Hepatocyte (in vitro differentiated cells): ENCODE data around the gene KIF25.

ENCODE experiments used
- CTCF ChIP-seq: fragments of 200-600 bp; sonication (generic); IDR thresholded peaks from 2 replicates; pipeline ENCODE4 v1.5.1; 2016; ENCODE audit warnings: antibody characterized with exemption, mild to moderate bottlenecking; ENCODE audit not compliant: poor library complexity
- EZH2 ChIP-seq: fragments of 200-600 bp; sonication (generic); IDR thresholded peaks from 2 replicates; pipeline ENCODE4 v1.6.1; 2016; ENCODE audit warnings: antibody characterized with exemption, mild to moderate bottlenecking, borderline replicate concordance
- EZH2phosphoT487 ChIP-seq: fragments of 200-600 bp; sonication (generic); IDR thresholded peaks from one replicate; pipeline ENCODE4 v1.6.1; 2018; ENCODE audit warnings: antibody characterized with exemption, mild to moderate bottlenecking, low read depth, moderate library complexity; ENCODE audit not compliant: unreplicated experiment, severe bottlenecking

DNA sequence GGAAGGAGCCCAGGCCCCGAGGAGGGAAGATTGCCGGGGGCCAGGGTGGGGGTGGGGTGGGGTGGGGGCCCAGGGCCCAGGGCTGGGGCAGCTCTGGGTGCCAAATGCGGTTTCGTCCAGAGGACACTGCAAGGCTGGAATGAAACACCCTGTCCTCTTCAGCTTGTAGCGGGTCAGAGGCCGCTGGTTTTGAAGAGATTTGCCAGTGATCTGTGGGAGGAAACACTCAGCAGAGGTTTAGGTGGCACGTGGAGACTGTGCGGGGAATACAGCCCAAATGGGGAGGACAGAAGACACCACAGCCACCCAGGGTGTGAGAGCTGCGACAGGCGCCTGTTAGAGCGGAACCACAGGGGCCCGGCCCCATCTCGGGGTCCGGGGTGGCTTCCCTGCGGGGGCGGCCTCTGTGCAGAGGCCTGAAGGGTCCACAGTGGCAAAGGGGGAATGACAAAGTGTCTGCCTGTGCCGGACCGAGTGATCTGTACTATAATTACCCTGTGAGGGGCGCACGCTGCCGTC, 52.3 kb downstream of the KIF25 start:
- TF ChIP-seq CTCF (no peak), EZH2phosphoT487 (no peak), EZH2 (no peak)
